ENCODE results near the gene CDCA5.

DNA sequence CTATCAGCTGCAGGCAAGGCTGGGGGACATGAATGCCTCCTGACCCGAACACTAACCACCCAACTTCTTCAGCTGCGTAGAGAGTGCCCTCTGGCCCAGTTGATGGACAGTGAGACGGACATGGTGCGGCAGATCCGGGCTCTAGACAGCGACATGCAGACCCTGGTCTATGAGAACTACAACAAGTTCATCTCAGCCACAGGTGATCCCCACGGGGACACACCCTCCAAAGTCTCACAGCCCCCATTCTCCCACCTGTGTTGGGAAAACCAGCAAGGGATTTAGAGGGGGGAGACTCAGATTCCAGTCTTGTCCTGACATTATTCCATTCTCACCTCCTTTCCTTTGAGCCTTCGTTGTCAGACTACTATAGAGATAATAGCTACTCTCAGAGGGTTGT is 13.1 kb upstream of the CDCA5 start:
- TF ChIP-seq POLR2A (IDR thresholded peaks at IDR 0.05) (no peak), CTCF (IDR thresholded peaks at IDR 0.05) (no peak)

All from ovary (tissue), 3 donors.